H54 (cell line): ENCODE measurements around the gene AKAP12.

Experiments
- DNase-seq: peaks from one replicate; pipeline ENCODE4 v3.0.0; 2011; ENCODE audit warnings: low spot score, mixed read lengths; ENCODE audit not compliant: insufficient read length
- FAIRE-seq: peaks from 3 replicates; lab custom pipeline; 2011; peaks lifted over from hg19 to GRCh38; lab: Jason Lieb, UNC
- POLR2A ChIP-seq: IDR thresholded peaks from 2 replicates; pipeline ENCODE4 v1.6.1; 2011; ENCODE audit warnings: low read depth, mild to moderate bottlenecking, low read length

Gene AKAP12

DNA sequence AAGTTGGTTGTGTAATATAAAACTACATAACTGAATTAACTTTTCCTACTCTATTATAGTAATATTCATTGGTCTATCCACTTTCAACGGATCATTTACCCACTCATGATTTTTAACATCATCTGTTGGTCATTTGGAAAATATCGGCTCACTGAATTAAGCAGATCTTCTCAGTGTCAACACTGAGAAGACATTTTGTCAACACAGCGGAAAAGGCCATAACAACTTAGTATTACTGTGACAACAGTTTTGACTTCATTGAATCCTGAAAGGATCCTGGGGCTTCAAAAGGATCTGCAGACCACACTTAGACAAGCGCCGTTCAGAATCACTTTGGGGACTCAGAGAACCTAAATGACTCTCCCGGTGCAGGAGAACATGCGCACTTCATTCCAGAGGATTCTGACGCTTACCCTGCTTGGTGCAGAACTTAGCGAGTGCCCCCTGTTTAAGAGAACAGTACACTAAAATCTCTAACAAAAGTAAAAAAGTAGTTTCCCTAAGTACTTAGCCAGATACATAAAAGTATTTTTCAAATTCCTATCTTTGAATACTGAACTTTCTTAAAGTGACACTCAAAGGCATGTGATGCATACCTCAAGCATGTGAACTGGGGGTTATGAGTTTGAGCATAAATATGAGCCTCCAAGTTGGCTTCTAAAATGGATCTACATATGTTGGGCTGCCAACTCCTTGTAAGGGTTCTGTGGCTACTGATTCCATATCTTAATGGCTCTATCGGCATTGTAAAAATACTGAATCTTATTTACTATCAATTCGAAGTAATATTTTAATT, 147.6 kb downstream of the AKAP12 start:
- TF ChIP-seq POLR2A, result no peak
- DNase-seq (no peak), FAIRE-seq (no peak)

- no peak for TF ChIP-seq POLR2A
- no peak for FAIRE-seq
- DNase-seq, result no peak
Observed at GRCh38 chr6:151388236-151388635, 148.5 kb downstream of the AKAP12 start.

GRCh38 chr6:151388997-151389617, 149.3 kb downstream of the AKAP12 start:
- DNase-seq (no peak), FAIRE-seq (no peak)
- TF ChIP-seq POLR2A, result no peak

GRCh38 chr6:151389618-151390275, 150.0 kb downstream of the AKAP12 start:
- peak; percentile 92 for TF ChIP-seq POLR2A
- FAIRE-seq (no peak), DNase-seq (peak; percentile 21)

- DNase-seq (peak; percentile 71), FAIRE-seq (no peak)
- TF ChIP-seq POLR2A, result peak; percentile 66
Observed at GRCh38 chr6:151390276-151390850, 150.6 kb downstream of the AKAP12 start.

GRCh38 chr6:151390851-151391470, 151.2 kb downstream of the AKAP12 start:
- DNase-seq, result peak; percentile 18
- no peak for TF ChIP-seq POLR2A
- FAIRE-seq, result no peak

GRCh38 chr6:151391471-151392413, 152.0 kb downstream of the AKAP12 start, which contains the start of gene ZBTB2:
Gene ZBTB2 (minus strand): TSS chr6:151391559. CDS start chr6:151373637, 17,922 bp downstream.
- no peak for TF ChIP-seq POLR2A
- FAIRE-seq, result peak; percentile 6
- DNase-seq, result peak; percentile 75

DNA sequence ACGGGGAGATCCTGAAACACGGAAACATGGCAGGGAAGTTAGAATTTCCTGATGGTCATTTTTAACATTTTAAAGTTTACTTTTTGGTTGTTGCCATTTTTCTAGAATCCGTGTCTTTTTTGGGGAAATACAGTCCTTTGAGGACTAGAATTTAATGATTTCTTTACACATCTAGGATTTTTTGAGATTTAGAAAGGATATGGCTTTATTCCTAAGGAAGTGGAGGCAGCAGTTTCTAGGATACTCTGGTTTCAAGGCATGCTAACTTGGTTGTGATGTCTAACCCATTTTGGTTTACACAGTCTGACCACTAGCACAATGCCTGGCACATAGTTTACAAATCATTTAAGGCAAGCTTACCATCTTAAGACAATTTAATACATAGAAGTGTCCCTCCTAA, 152.7 kb downstream of the AKAP12 start:
- no peak for DNase-seq
- no peak for FAIRE-seq
- no peak for TF ChIP-seq POLR2A

- no peak for DNase-seq
- TF ChIP-seq POLR2A, result no peak
- FAIRE-seq, result no peak
Observed at GRCh38 chr6:151393410-151393809, 153.6 kb downstream of the AKAP12 start.

GRCh38 chr6:151399679-151400078, 159.9 kb downstream of the AKAP12 start:
- no peak for FAIRE-seq
- DNase-seq, result no peak
- no peak for TF ChIP-seq POLR2A

DNA sequence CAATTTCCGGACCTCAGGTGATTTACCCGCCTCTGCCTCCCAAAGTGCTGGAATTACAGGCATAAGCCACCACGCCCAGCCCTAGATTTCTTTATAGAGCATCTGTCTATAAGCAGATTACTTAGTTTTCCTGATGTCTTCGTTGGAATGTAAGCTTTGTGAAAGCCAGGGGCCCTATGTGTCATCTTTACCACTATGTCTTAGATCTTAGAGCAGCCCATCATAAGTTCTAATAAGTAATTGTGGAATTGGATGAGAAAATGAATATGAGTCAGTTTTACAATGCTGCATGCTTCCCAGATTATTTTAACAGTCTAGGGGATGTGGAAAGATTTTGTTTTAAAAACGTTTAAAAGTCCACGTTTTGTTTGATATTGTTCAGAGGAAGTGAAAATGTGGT, 160.7 kb downstream of the AKAP12 start:
- DNase-seq (no peak), FAIRE-seq (no peak)
- TF ChIP-seq POLR2A, result no peak

GRCh38 chr6:151402228-151402627, 162.5 kb downstream of the AKAP12 start:
- FAIRE-seq, result no peak
- TF ChIP-seq POLR2A, result no peak
- no peak for DNase-seq

DNA sequence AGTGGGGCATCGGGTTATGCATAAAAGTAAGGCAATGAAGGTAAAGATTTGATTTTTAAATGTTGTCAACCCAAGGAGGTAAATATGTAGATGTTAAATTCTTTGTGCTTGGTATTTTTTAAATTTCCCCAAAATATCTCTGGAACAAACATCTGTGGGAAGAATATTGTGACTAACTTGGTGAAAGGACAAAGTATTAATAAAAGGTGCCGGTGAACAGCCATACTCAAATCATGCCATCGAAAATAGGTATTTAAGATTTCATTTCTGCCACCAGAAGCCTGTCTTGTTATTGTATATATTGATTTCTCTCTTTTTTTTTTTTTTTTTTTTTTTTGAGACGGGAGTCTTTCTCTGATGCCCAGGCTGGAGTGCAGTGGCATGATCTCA, 164.1 kb downstream of the AKAP12 start:
- no peak for FAIRE-seq
- no peak for DNase-seq
- no peak for TF ChIP-seq POLR2A
